MCF 10A (cell line): ENCODE results near the gene GLIS1. TPM values are rescaled to one million over a fixed set of nuclear protein-coding genes. Genes with fewer than 3 reads are reported as not detected.

Experiments
- BruUV-seq: library from RNA; stranded (reverse); fragments of 400-500 nt; replicated peaks from 2 replicates; lab custom pipeline; 2021; lab: Mats Ljungman, UMichigan
- CTCF ChIA-PET: fragments of 300-600 bp; sonication (Branson Sonifier 250); formaldehyde crosslinking; extraction: SDS; loops from one replicate; lab custom pipeline; 2021; ENCODE audit warnings: antibody characterized with exemption, inconsistent platforms; lab: Yijun Ruan, JAX
- POLR2A ChIA-PET: fragments of 300-600, 350-650 bp; sonication (Branson Sonifier 250); formaldehyde crosslinking; extraction: SDS; loops from one replicate; lab custom pipeline; 2020; ENCODE audit warnings: antibody characterized with exemption, inconsistent platforms; lab: Yijun Ruan, JAX
- DNase-seq: peaks from one replicate; pipeline ENCODE4 v3.0.0-alpha.2; 2018; ENCODE audit not compliant: unreplicated experiment
- H3K27ac Mint-ChIP-seq: one replicate; pipeline ENCODE4 v1.8.0; 2022; ENCODE audit warnings: mild to moderate bottlenecking, low read depth, mixed read lengths; ENCODE audit not compliant: unreplicated experiment
- H3K27me3 Mint-ChIP-seq: one replicate; pipeline ENCODE4 v1.8.0; 2022; ENCODE audit warnings: mixed read lengths; ENCODE audit not compliant: insufficient read depth, unreplicated experiment
- H3K36me3 Mint-ChIP-seq: one replicate; pipeline ENCODE4 v1.8.0; 2022; ENCODE audit warnings: mild to moderate bottlenecking, moderate library complexity, mixed read lengths; ENCODE audit not compliant: insufficient read depth, unreplicated experiment
- H3K4me1 Mint-ChIP-seq: one replicate; pipeline ENCODE4 v1.8.0; 2022; ENCODE audit warnings: mixed read lengths; ENCODE audit not compliant: insufficient read depth, unreplicated experiment
- H3K4me3 Mint-ChIP-seq: one replicate; pipeline ENCODE4 v1.8.0; 2022; ENCODE audit warnings: mild to moderate bottlenecking, moderate library complexity, mixed read lengths; ENCODE audit not compliant: unreplicated experiment
- H3K9me3 Mint-ChIP-seq: one replicate; pipeline ENCODE4 v1.8.0; 2022; ENCODE audit warnings: mixed read lengths; ENCODE audit not compliant: unreplicated experiment
- CTCF ChIP-seq: fragments of 200-600 bp; IDR thresholded peaks from one replicate; pipeline ENCODE4 v1.8.0; 2022; ENCODE audit warnings: antibody characterized with exemption, mild to moderate bottlenecking; ENCODE audit not compliant: unreplicated experiment
- intact Hi-C: fragments of 100-400 bp; cut with micrococcal nuclease; formaldehyde crosslinking; loops from 2 replicates; pipeline ENCODE4 v1.14.1; 2022
- total RNA-seq: library from RNA; stranded (reverse); gene quantifications from 2 replicates; pipeline ENCODE4 v1.2.3, GENCODE V29; 2022

GLIS1 gene
- total RNA-seq, 1 experiment from 2014 or later: 0.93 TPM

GRCh38 chr1:53469373-53469772, 269.6 kb downstream of the GLIS1 start:
- Mint-ChIP-seq H3K27ac (no peak overlapping the region), H3K9me3 (no peaks in the 10 kb centered on the region)
- CTCF ChIA-PET: interaction anchor here (0.5 kb wide), 1 partner anchor 8 kb away, joined by 3 read pairs; no protein-coding TSS in a partner anchor

GRCh38 chr1:53468374-53468773, 270.6 kb downstream of the GLIS1 start:
- H3K27me3 Mint-ChIP-seq: no peaks in the 10 kb centered on the region
- H3K9me3 Mint-ChIP-seq: no peaks in the 10 kb centered on the region
- no peak for DNase-seq
- ChIA-PET POLR2A (no interaction called here), CTCF (no interaction called here)
- no peak for TF ChIP-seq CTCF
- intact Hi-C loops: no loop called here
- no peak overlapping the region for H3K4me3 Mint-ChIP-seq
- no peaks in the 10 kb centered on the region for H3K4me1 Mint-ChIP-seq
- no peaks in the 10 kb centered on the region for H3K36me3 Mint-ChIP-seq
- no TSS peak for BruUV-seq
- H3K27ac Mint-ChIP-seq: no peak overlapping the region

More at GRCh38 chr1:53469373-53469772, 269.6 kb downstream of the GLIS1 start:
- H3K36me3 Mint-ChIP-seq: no peaks in the 10 kb centered on the region
- intact Hi-C loops: no loop called here
- no peaks in the 10 kb centered on the region for H3K27me3 Mint-ChIP-seq
- no peaks in the 10 kb centered on the region for H3K4me1 Mint-ChIP-seq
- POLR2A ChIA-PET: no interaction called here
- no peak for DNase-seq
- H3K4me3 Mint-ChIP-seq: no peak overlapping the region
- no peak for TF ChIP-seq CTCF
- BruUV-seq: no TSS peak

GRCh38 chr1:53467391-53467790, 271.6 kb downstream of the GLIS1 start:
- no peaks in the 10 kb centered on the region for H3K9me3 Mint-ChIP-seq
- no peak overlapping the region for H3K4me3 Mint-ChIP-seq
- BruUV-seq: no TSS peak
- intact Hi-C loops: no loop called here
- no peaks in the 10 kb centered on the region for H3K36me3 Mint-ChIP-seq
- H3K27ac Mint-ChIP-seq: no peak overlapping the region
- ChIA-PET POLR2A (no interaction called here), CTCF (no interaction called here)
- DNase-seq: no peak
- H3K27me3 Mint-ChIP-seq: no peaks in the 10 kb centered on the region
- no peaks in the 10 kb centered on the region for H3K4me1 Mint-ChIP-seq
- no peak for TF ChIP-seq CTCF

GRCh38 chr1:53465023-53465957, 273.7 kb downstream of the GLIS1 start:
- CTCF ChIA-PET: interaction anchor here (0.8 to 2.1 kb wide), 6 partner anchors 15 to 495 kb away, joined by 3 to 9 read pairs (median 4); no protein-coding TSS in a partner anchor
- intact Hi-C loops: no loop called here
- no peak overlapping the region for H3K4me3 Mint-ChIP-seq
- no peak for DNase-seq
- no peaks in the 10 kb centered on the region for H3K27me3 Mint-ChIP-seq
- POLR2A ChIA-PET: interaction anchor here (0.6 to 0.9 kb wide), 2 partner anchors 38 to 230 kb away, joined by 3 read pairs; no protein-coding TSS in a partner anchor
- BruUV-seq: no TSS peak
- no peaks in the 10 kb centered on the region for H3K36me3 Mint-ChIP-seq
- TF ChIP-seq CTCF: no peak
- no peaks in the 10 kb centered on the region for H3K4me1 Mint-ChIP-seq
- H3K27ac Mint-ChIP-seq: no peak overlapping the region
- no peaks in the 10 kb centered on the region for H3K9me3 Mint-ChIP-seq
